HG03039 (cell line): ENCODE results near the gene PLXNA3.

Experiments
- ATAC-seq: cut with Tn5 transposase; IDR thresholded peaks from one replicate; pipeline ENCODE4 v1.9.1; 2021; ENCODE audit warnings: mild to moderate bottlenecking, moderate library complexity; ENCODE audit not compliant: unreplicated experiment

The PLXNA3 gene

GRCh38 chrX:154476821-154477220, 18.7 kb downstream of the PLXNA3 start:
- ATAC-seq = no peak

DNA sequence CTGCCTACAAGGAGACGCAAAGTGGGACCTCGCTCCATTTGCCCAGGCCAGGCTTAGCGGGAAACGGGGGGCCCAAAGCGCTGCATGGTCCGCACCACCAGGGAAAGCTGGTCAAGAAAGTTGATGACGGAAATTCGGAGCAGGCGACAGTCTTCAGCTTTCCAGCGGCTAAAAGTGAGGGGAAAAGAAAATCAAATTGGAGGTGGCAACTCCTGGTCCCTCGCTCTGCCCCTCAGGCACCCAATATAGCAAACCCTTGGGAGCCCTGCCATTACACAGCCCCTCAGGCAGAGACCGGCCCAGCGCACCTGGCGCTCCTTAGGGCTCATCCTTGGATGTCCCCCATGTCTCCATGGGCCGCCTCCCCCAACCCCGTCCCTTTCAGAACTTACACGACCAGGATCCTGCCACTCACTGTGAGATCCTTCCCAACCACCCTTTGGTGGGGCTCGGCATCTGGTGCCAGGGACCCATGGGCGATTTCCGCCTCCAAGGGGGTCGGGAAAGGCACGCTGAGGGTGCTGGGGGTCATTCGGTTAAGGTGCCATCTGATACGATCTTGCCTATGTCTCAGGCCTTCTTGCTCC, 19.9 kb downstream of the PLXNA3 start:
- ATAC-seq = no peak

DNA sequence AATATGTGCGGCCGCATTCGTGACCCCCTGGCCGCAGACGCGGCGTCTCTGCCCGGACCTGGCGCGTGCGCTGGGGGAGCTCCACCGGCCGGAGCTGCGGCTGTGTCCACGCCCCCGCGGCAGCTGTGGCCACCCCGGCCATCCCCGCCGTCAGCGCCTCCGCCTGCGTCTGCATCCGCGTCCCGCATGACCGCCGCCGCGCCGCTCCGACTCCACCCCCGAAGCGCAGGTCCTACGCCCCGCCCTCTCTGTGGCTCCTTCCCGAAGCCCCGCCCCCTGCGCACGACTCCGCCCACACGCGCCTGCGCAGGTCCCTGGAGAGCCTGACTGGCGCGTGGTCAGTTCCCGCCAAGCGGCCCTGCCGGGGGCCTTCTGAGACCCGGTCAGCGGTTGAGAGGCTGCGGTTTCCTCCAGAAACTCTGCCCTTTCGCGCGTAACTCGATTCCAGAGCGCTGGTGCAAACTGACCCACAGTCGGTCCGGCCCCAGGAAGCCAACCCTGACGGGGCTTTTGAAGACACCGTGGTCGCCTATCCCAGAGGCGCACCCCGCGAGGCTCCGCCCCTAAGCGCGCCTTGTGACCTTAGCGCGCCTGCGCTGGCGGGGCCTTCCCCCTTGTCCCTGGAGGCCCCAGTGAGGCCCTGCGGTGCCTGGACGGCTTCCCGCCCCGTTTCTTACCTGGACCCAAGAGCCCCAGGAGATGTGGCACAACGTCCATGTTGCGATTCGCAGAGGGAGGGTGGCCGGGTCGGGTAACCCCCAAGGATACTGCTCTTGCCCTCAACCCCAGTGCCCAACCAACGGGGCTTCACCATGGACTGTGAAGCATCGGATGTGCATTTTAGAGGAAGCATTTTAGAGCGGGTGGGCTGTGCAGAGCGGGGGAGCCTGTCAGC, 20.9 kb downstream of the PLXNA3 start, which contains the start of gene LAGE3:
LAGE3 (minus strand) TSS at position 554 of the 895 bp plus-strand sequence; CDS start at position 188, 366 bp downstream.
- peak; percentile 82 for ATAC-seq

DNA sequence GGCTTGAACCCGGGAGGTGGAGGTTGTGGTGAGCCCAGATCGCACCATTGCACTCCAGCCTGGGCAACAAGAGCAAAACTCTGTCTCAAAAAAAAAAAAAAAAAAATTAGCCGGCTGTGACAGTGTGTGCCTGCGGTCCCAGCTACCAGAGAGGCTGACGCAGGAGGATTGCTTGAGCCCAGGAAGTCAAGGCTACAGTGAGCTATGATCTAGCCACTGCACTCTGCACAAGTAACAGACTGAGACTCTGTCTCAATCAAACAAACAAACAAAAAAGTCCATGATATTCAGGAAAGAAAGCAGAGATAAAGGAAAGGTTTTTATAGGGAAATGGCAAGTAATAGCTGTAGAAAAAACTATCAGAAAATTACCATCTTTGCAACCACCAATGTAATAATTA, 23.1 kb downstream of the PLXNA3 start:
- no peak for ATAC-seq

GRCh38 chrX:154481911-154482601, 24.0 kb downstream of the PLXNA3 start:
- ATAC-seq = no peak

DNA sequence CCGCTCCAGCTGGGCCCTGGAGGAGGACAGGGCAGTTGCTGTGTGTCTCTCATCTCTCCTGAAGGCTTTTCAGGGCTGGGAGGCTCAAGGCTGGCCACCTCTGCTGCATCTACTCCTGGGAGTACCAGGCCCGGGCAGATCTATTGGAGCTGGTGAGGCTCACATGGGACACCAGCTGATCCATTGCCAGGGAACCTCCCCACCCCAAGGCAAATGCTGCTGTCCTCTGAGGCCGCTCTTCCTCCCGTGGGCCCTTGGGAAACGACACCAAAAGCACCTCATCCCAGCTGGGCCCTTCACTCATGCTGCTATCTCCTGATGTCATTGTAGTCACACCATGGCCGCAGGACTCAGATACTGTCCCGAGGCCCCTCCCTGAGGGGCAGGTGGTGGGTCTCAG, 24.7 kb downstream of the PLXNA3 start:
- ATAC-seq = no peak

GRCh38 chrX:154483325-154483724, 25.2 kb downstream of the PLXNA3 start:
- ATAC-seq = no peak

DNA sequence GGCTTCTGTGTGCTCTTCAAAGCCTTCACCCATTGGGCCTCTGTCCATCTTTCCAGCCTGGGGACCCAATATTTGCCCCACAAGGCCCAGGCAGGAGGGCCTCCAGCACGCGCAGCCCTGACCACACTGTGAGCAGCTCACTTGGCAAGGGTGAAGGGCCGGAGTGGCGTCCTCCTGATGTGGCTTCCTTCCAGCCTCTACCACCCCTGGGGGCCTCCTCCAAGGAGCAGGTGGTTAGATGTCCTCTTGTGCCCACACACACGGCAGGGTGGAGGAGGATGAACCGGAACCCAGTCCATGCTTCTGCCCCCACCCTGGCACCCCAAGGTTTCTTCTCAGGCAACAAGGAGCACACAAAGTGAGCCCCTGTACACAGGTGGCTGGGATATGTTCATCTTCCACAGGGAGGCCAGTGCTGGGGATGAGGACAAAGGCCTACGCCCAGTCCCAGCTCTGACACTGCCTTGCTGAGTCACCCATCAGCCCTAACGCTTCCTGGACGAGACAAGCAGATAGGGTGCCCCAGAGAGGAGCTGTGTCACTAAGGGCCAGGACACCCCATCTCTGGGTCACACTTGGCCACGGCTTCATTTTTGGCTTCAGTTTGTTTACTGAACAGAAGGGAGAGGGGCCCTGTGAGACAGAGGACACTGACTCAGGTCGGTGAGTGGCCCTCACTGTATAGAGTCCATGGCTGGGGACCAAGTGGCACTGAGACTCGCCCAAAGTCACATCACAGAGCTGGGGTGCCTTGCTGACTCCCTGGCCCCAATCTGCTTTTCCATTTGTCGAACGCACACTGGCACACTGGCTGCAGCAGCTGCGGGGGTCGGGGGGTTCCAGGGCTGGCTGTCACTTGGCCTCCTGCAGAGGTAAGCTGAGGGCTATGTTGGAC, 26.4 kb downstream of the PLXNA3 start:
- ATAC-seq = no peak

- no peak for ATAC-seq
Observed at GRCh38 chrX:154485150-154486051, 27.3 kb downstream of the PLXNA3 start.

DNA sequence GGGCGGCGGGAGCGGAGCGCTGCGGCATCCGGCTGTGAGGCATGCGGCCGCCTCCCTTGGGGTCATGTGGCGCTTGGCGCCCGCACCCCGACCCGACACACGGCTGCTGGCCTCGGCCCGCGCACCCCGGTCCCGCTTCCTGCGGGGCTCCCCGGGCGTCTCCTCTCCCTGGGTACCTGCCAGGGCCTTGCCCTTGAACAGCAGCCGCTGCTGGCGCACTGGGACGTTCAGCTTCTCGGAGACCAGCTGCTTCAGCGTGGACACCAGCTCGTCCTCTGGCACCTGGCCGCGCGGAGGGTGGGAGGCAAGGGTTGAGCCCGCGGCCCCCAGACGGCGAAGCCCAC, 27.9 kb downstream of the PLXNA3 start:
- no peak for ATAC-seq

GRCh38 chrX:154486396-154487207, 28.5 kb downstream of the PLXNA3 start, which contains the start of gene UBL4A:
TSS of gene UBL4A (minus strand) at chrX:154486615. CDS start at chrX:154486584, 31 bp downstream.
- no peak for ATAC-seq

- ATAC-seq = no peak
Observed at GRCh38 chrX:154487518-154488290, 29.6 kb downstream of the PLXNA3 start.

- ATAC-seq = no peak
Observed at GRCh38 chrX:154488336-154489075, 30.4 kb downstream of the PLXNA3 start.

DNA sequence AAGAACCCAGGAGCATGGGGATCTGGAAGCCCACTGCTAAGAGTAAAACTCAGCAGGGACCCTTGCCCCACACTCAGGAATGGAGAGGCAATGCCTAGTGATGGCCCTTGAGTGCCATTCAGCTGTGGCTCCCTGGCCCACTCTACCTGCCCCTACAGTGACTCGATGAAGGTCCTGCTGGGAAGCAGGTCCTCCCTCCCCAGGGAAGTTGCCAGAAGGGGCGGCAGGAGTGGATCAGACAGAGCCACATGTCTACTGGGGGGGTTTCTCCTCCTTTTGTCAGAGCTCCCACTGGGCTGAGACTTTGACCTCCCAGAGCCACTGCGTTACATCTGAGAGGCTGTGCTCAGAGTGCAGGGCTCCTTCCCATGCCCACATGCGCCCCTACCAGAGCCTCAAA, 31.1 kb downstream of the PLXNA3 start:
- ATAC-seq = no peak

DNA sequence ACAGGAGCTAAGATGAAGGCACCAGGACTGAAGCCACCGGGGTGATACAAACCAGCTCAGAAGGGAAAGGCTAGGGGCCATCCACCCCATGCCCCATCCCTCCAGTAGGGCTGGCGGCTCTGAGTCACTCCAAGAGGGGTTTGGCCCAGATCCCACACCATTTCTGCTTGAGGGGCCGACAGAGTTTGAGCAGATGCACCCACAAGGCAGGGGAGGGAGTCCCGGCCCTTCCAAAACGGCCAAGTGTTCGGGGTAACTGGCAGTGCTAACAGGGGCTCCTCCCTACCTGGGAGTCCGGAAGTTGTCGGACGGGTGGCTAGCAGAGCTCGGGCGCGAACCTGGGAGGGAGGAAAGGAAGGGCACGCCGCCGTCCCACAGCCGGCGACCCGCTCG, 31.9 kb downstream of the PLXNA3 start:
- ATAC-seq = peak; percentile 17

DNA sequence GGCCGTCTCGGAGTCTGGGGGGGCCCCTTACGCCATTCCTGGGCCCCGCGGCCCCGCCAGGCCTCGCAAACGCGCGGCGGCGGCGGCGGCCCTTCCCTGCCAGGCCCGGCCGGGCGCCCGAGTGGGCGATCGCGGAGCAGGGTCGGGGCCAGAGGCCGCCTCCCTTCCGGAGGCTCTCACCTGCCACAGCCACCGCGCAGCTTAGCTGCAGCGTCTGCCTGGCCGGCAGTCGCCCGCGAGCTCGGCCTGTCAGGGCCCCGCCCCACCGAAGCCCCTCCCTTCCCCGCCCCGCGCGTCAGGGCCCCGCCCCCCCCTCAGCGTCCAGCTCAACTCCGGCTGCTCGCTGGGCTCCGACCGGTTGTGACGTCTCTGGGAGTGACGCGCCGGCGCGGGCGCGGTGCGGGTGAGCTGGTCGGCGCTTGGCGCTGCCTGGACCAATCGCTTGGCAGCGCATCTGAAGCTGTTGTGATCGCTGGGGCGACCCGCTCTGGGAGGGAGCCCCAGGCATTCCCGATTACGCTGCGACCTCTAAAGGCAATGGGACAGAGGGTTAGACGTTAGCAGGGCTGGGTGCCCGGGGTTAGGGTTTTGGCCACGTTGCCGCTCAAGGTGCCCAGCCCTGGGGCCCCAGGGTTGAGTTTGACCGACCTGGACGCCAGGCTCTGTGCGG, 32.5 kb downstream of the PLXNA3 start, which contains the start of gene SLC10A3:
SLC10A3 (minus strand) TSS at position 216 of the 670 bp plus-strand sequence. CDS start 1,689 bp downstream, outside the sequence.
- peak; percentile 79 for ATAC-seq

DNA sequence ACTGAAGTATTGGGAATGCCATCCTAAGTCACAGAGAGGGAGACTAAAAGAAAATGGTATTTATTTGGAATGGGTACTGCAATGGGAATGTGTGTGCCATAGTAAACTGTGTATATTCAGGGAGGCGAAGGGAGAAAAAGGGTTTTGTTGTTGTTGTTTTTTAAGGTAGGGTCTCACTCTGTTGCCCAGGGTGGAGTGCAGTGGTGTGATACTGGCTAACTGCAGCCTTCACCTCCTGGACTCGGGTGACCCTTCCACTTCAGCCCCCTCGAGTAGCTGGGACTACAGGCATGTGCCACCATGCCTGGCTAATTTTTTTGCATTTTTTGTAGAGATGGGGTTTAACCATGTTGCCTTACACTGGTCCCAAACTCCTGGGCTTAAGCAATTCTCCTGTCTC, 36.6 kb downstream of the PLXNA3 start:
- no peak for ATAC-seq
